Measurements from ENCODE around the gene GALNT10.

GALNT10 gene

DNA sequence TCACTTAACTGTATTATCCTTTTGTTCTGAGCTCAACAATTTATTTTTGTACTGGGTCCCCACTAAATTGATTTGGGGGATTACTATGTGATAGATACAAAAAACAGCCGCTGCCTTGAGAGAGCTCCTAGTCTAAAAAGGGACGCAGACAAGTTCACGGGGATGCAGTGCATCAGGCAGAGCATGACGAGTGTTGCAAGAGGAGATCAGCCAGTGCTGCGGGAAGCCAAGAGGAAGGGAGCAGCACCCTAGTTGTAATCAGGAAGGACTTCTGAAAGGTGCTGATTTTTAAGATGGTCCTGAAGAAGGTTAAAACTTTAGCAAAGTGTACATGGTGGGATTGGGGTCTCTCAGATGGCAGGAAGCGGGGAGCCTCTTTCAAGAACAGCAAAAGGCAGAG lies 15.8 kb downstream of the GALNT10 start:
- no peak for DNase-seq

DNA sequence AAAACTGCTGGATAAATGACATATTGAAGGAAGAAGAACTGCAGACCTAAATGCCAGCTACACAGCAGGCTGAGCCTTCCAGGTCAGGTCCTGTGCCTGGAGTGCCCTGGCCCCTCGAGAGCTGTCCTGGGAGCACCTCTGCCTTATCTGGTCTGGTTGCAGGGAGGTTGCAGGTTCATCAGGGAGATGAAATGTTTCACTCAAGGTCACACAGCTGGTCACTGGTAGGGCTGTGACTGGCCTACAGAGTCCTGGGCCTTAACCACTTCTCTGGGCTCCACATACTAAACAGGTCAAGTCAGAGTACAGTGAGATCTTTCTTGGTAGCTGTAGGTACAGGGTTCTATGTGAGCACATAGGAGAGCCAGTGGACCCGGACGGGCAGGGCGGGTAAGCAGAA lies 16.7 kb downstream of the GALNT10 start:
- no peak for DNase-seq

DNA sequence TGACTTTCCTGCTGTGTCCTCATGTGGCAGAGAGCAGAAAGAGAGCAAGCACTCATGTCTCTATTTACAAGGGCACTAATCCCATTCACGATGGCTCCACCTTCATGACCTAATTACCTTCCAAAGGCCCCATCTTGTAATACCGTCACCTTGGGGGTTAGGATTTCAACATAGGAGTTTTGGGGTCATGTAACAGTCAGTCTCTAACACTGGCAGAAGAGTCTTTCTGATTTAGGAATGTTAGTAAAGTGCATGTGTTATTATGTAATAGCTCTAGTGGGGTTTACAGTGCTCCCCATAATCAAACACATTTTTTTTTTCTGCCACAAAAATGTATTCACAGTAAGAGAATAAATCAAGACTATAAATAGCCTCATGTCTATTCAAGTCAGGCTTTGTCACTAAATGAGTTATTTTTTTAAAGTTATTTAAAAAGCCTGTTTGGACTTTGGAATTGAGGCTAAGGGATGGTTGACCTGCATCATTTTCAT lies 19.1 kb downstream of the GALNT10 start:
- no peak for DNase-seq

GRCh38 chr5:154210163-154210562 lies 19.6 kb downstream of the GALNT10 start:
- DNase-seq: no peak

GRCh38 chr5:154211641-154212390 lies 21.3 kb downstream of the GALNT10 start:
- no peak for DNase-seq

DNA sequence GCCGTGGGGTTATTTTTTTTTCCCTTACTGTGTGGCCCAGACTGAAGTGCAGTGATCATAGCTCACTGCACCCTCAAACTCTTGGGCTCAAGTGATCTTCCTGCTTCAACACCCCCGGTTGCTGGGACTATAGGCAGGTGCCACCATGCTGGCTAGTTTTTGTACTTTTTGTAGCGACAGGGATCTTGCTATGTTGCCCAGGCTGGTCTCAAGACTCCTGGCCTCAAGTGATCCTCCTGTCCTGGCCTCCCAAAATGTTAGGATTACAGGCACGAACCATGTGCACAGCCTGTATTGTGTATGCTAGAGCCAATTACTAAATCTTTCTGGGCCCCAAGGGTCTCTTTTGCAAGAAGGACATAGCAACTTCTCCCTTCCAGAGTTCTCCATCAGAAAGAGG lies 23.1 kb downstream of the GALNT10 start:
- DNase-seq: no peak

GRCh38 chr5:154214371-154215106 lies 24.0 kb downstream of the GALNT10 start:
- DNase-seq: no peak

- DNase-seq: no peak
These were observed 25.2 kb downstream of the GALNT10 start for GRCh38 chr5:154215571-154216325.

DNA sequence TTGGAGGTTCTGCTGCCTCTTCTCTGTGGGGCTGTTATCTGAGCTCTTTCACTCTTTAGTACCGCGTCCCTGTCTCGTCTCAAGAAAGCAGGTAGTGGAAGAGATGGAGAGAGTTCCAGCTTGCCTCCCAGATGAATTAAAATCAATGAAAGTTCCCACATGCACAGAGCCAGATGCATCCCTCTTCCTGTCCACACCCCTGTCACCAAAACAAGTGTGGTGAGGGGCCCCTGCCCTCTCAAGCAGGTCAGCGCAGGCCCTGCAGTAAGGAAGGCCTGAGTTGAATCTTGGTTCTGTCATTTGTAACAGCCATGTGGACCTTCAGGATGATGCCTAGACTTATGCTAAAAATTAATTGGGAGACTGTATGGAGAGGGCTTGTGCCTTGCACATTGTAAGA lies 26.9 kb downstream of the GALNT10 start:
- DNase-seq: no peak

- DNase-seq: no peak
These were observed 28.3 kb downstream of the GALNT10 start for GRCh38 chr5:154218786-154219185.

- no peak for DNase-seq
These were observed 30.1 kb downstream of the GALNT10 start for GRCh38 chr5:154220625-154221024.

- DNase-seq: peak; percentile 52
These were observed 30.9 kb downstream of the GALNT10 start for GRCh38 chr5:154221371-154221896.

DNA sequence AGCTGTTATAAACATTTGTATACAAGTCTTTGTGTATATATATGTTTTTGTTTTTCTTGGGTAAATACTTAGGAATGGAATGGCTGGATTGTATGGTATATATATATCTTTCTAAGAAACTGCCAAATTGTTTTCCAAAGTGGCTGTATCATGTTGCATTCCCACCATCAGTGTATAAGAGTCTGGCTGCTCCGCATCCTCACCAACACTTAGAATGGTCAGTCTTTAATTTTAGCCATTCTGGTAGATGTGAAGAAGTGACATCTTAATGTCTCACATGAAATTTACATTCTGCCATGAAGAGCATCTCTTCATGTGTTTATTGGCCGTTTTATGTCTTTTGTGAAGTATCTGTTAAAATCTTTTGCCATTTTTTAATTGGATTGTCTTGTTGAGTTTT lies 31.9 kb downstream of the GALNT10 start:
- no peak for DNase-seq

- DNase-seq: no peak
These were observed 32.8 kb downstream of the GALNT10 start for GRCh38 chr5:154223320-154223719.

DNA sequence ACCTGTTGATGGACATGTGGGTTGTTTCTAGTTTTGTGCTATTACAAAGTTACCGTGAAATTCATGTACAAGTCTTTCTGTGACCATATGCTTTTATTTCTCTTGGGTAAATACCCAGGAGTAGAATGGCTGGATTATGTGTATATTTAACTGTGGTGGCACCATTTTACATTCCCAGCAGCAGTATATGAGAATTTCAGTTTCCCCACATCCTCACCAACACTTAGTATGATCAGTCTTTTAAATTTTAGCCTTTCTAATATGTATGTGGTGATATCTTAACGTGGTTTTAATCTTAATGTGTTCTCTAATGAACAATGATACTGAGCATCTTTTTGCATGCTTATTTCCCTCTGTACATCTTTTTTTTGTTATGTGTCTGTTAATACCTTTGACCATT lies 36.6 kb downstream of the GALNT10 start:
- no peak for DNase-seq

DNA sequence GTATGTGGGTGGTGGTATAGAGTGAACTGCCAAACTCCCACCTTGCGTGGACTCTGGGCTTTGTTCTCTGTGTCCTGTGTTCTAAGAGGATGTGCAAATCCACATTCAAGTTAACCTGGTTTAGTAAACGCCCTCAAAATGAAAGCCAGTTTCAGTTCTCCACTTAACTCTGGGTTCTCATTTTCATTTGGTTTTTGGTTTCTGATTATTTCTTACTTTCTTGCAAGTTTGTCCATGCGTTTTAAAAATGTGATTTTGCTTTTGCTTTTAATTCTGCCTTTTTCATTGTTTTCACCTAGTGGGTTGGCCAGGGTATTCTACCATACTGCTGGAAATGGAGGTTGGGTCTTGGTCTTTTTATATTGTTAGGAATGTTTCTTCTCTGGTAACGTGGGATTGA lies 38.2 kb downstream of the GALNT10 start:
- DNase-seq: no peak

DNA sequence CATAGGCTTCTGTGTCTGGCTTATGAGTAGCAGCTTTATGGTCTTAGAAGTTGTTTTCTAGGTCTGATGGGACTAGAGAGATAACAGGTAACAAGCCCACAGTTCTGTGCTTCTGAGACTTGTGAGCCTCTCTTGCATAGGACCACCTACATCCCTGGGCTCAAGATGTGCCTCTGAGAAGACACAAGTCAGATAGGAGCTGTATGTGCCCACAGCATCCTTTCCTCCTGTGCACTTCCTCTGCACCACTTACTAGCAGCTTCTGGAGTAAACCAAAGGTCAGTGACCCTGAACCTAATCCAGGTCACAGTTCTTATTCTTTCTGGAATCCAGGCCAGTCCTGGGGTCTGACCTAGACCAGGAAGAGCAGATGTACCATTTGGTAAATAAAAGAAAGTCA lies 40.0 kb downstream of the GALNT10 start:
- DNase-seq: no peak

- no peak for DNase-seq
These were observed 44.0 kb downstream of the GALNT10 start for GRCh38 chr5:154234551-154234950.

DNA sequence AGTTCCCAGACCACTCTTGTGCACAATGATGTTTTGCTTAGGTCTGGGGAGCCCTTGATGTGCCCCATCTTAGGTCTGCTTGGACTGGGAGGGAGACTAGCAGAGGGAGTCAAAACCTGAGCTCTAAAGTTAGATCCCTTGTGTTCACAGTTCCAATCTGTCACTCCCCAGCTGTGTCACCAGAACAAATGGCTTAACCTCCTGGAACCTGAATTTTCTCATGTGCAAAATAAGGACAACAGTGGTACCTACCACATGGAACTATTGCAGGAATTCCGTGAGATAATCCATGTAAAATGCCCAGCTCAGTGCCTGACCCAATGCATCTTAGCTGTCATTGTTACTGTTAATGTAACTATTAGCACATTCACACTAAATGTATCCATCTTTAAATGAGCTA lies 45.5 kb downstream of the GALNT10 start:
- no peak for DNase-seq

DNA sequence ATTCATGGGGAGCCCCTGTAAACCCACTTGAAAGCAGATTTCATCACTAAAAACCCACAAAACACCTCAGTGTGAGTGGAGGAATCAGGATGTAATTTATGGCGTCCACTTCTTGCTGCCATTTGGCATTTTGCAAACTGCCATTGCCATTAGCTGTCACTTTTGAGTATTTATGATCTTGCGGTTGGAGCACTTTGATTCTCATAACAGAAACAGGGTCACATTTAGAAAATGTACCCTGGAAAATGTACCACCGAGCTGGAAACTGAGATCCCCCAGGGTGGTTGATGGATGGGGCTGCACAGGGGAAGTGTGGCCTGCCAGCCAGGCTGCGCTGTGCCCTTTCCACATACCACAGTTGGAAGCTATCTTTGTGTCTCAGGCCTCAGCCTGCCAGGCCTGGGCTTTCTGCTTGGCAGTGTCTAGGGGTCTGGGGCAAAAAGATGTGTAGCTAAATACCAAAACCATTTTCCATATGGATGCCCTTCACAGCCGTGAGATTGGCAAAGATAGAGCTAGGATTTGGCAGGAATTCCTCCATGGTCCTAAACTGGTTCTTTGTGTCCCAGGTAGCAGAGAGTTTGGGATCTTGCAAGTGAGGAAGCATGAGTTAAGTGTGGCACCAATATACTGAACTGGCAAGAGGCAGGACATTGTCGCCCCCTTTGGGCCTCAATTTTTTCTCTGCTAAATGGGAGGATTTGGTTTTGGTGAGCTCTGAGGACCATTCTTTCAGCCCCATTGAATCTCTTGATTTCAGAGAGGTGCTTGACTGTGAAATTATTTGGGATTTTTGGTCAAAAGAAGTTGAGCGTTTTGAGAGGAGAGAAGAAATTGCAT lies 46.2 kb downstream of the GALNT10 start:
- DNase-seq: no peak

DNA sequence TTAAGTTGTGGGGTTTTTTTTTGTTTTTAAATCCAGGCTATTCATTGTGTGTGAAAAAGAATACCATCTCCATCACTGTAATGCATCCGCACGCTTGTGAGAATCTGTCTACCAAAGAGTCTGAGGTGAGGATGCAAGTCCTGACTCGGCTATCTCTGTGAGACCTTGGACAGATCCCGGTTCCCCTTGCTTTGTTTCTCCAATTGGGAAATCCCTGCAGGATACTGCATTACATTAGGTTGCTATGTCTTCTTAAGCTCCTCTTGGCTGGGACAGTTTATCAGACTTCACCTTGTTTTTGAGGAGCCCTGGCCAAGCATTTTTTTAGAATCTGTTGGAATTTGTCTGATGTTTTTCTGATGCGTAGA lies 46.8 kb downstream of the GALNT10 start:
- DNase-seq: no peak

DNA sequence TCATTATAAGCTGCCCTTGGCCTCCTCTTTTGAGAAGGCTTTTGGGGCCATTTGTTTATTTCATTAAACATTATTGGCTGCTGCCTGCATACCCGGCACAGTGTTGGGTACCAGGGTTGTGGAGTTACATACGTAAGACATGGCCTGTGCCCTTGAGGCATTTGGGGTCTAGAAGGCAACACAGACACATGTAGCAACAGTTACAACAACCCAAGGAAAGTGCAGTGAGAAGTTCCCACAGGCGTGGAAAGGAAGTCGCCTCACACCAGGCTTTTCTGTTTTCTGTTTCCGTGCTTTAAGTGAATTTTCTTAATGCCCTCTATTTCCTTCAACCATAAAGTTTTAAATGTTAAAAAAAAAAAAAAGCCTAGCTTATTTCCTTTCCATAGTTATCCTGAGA lies 47.4 kb downstream of the GALNT10 start:
- no peak for DNase-seq

Data from CD4-positive, alpha-beta T cell treated with Interferon gamma for 1 hour (primary cell).